GM12872 (cell line): Measurements from ENCODE around the gene LANCL1.

Experiments used
- TF ChIP-seq, protein P1 (sequence below): IDR thresholded peaks from 3 replicates; pipeline ENCODE4 v1.5.1; 2011; ENCODE audit warnings: low read depth, mild to moderate bottlenecking, low read length, moderate library complexity; ENCODE audit not compliant: insufficient read depth

The LANCL1 gene

DNA sequence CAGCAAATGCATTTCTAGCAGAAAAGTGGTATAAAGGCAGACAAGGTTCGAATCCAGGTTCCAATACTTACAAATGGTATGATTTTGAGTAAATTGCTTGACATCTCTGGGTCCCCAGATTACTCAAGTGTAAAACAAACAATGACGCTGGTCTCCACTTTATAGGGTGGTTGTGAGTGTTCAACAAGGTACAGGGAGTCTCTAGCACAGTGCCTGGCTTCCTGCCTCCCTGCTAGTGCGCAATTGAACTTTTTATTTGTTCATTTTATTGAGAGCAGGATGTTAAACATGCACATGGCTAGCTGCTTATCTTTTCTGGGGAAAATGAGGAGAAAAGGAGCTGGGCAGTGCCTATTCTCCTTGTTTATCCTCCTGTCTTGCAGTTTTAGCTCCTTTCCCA is 86.7 kb downstream of the LANCL1 start:
- TF ChIP-seq, protein P1, sequence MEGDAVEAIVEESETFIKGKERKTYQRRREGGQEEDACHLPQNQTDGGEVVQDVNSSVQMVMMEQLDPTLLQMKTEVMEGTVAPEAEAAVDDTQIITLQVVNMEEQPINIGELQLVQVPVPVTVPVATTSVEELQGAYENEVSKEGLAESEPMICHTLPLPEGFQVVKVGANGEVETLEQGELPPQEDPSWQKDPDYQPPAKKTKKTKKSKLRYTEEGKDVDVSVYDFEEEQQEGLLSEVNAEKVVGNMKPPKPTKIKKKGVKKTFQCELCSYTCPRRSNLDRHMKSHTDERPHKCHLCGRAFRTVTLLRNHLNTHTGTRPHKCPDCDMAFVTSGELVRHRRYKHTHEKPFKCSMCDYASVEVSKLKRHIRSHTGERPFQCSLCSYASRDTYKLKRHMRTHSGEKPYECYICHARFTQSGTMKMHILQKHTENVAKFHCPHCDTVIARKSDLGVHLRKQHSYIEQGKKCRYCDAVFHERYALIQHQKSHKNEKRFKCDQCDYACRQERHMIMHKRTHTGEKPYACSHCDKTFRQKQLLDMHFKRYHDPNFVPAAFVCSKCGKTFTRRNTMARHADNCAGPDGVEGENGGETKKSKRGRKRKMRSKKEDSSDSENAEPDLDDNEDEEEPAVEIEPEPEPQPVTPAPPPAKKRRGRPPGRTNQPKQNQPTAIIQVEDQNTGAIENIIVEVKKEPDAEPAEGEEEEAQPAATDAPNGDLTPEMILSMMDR = no peak

DNA sequence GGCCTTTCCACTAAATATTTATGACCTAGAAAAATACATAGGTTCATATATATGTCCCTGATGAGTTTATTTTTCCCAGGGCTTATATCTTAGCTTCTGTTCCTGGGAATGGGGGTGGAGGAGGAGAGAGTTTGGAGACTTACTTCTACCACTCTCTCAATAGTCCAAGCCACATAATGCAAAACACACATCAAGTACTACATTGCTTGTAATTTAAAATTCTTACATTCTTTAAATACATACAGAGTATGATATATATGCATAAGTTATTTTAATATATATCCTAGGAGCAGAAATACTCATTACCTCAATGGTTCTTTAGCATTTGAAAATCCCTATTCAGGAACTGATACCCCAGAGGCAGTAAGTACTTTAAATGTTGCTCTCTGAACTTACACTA is 88.4 kb downstream of the LANCL1 start:
- TF ChIP-seq, protein P1 = no peak

DNA sequence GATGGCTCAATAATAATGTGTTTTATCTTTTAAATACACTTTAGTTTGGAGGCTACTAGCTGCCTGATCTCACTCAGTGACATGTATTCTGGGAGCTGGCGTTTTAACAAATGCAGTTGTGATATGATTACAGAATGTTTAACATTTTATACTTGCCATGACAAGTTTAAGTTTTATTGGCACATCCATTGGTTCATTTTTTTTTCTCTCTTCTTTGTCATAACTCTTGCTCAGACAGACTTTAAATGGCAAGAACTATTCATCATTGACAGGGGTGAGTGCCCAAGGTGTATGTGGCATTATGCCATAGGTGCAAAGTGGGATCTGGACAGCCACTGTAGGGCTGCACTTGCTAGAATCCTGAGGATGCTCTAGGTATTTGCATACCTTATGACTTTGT is 89.5 kb downstream of the LANCL1 start:
- TF ChIP-seq, protein P1 = no peak
